B cell (primary cell): Measurements from ENCODE around the gene SAMD5. TPM values are rescaled to one million over a fixed set of nuclear protein-coding genes. Genes with fewer than 3 reads are reported as not detected.

Experiments
- ATAC-seq: fragments of 200-7000 bp; cut with Tn5 transposase; one replicate; pipeline ENCODE4 v1.10.0; 2021; ENCODE audit warnings: low read depth, mild to moderate bottlenecking, moderate number of reproducible peaks, moderate library complexity
- CTCF ChIA-PET: fragments of 350-600 bp; sonication (Branson Sonifier 250); formaldehyde crosslinking; loops from one replicate; lab custom pipeline; 2021; ENCODE audit warnings: antibody characterized with exemption, inconsistent platforms; lab: Charles Lee
- POLR2A ChIA-PET: fragments of 350-600 bp; sonication (Branson Sonifier 250); formaldehyde crosslinking; loops from one replicate; lab custom pipeline; 2021; ENCODE audit warnings: antibody characterized with exemption; lab: Charles Lee
- DNase-seq: peaks from one replicate; pipeline ENCODE4 v3.0.0; 2013
- H2AFZ ChIP-seq: 2 replicates; pipeline ENCODE4 v1.6.1; 2012; ENCODE audit warnings: mild to moderate bottlenecking, low read depth, low read length; ENCODE audit not compliant: insufficient read depth, poor library complexity, severe bottlenecking
- H3K27ac ChIP-seq, 2 donors: 1 replicate in 1 of 2; 2 replicates in 1 of 2; pipeline ENCODE4 v1.5.1; 2012 to 2013; ENCODE audit warnings: low read length in 2 of 2, mild to moderate bottlenecking in 2 of 2, moderate library complexity in 1 of 2
- H3K27me3 ChIP-seq, 4 experiments: fragments of 200-600 bp in 1 of 4; sonication (generic) in 1 of 4; replicated peaks in 1 of 4; 1 replicate in 2 of 4; 2 replicates in 2 of 4; pipeline versions ENCODE4 v1.6.1 to v1.7.0; 2013 to 2016; ENCODE audit warnings: low read length in 3 of 4, mild to moderate bottlenecking in 2 of 4, mixed read lengths in 1 of 4, moderate library complexity in 1 of 4; ENCODE audit not compliant: insufficient read depth in 4 of 4, control insufficient read depth in 3 of 4; ENCODE audit errors: control extremely low read depth in 1 of 4
- H3K36me3 ChIP-seq, 2 experiments: replicated peaks in 1 of 2; 1 replicate in 1 of 2; 2 replicates in 1 of 2; pipeline versions ENCODE4 v1.6.1 to v1.7.1; 2013; ENCODE audit warnings: low read length in 1 of 2; ENCODE audit not compliant: insufficient read depth in 2 of 2, control insufficient read depth in 1 of 2; ENCODE audit errors: control extremely low read depth in 1 of 2, extremely low read depth in 1 of 2
- H3K4me1 ChIP-seq, 2 donors: fragments of 200-600 bp in 1 of 2; sonication (generic) in 1 of 2; 1 replicate in 1 of 2; 2 replicates in 1 of 2; pipeline versions ENCODE4 v1.5.1 to v1.6.1; 2013 to 2017; ENCODE audit warnings: low read length in 2 of 2; ENCODE audit not compliant: control insufficient read depth in 2 of 2, insufficient read depth in 2 of 2
- H3K4me2 ChIP-seq: replicated peaks from 2 replicates; pipeline ENCODE3; 2012; ENCODE audit warnings: mild to moderate bottlenecking, low read depth, low read length; ENCODE audit not compliant: poor library complexity, severe bottlenecking
- H3K4me3 ChIP-seq, 5 experiments: fragments of 200-600 bp in 1 of 5; sonication (generic) in 1 of 5; 1 replicate in 3 of 5; 2 replicates in 2 of 5; pipeline versions ENCODE4 v1.5.1 to v1.7.0; 2011 to 2016; ENCODE audit warnings: low read length in 4 of 5, mild to moderate bottlenecking in 4 of 5, low read depth in 2 of 5, control low read depth in 1 of 5, moderate library complexity in 1 of 5; ENCODE audit not compliant: insufficient read depth in 1 of 5; ENCODE audit errors: control extremely low read depth in 1 of 5, extremely low read depth in 1 of 5
- H3K79me2 ChIP-seq: fragments of 200-600 bp; sonication (generic); one replicate; pipeline ENCODE4 v1.6.0; 2016; ENCODE audit warnings: low read length; ENCODE audit not compliant: control insufficient read depth, insufficient read depth
- H3K9ac ChIP-seq: fragments of 200-600 bp; sonication (generic); 2 replicates; pipeline ENCODE4 v1.6.1; 2017; ENCODE audit warnings: mild to moderate bottlenecking, low read length, moderate library complexity
- H3K9me3 ChIP-seq, 3 donors: one replicate each; pipeline versions ENCODE4 v1.6.1 to v1.7.1; 2013; ENCODE audit warnings: low read length in 2 of 3; ENCODE audit not compliant: control insufficient read depth in 2 of 3, insufficient read depth in 1 of 3; ENCODE audit errors: control extremely low read depth in 1 of 3
- H4K20me1 ChIP-seq: 2 replicates; pipeline ENCODE4 v1.6.0; 2012; ENCODE audit warnings: mild to moderate bottlenecking, low read length; ENCODE audit not compliant: insufficient read depth, control insufficient read depth, poor library complexity, severe bottlenecking
- H3K27ac Mint-ChIP-seq: one replicate; pipeline ENCODE4 v1.8.0; 2021; ENCODE audit warnings: mixed read lengths
- H3K27me3 Mint-ChIP-seq: one replicate; pipeline ENCODE4 v1.8.0; 2021; ENCODE audit warnings: mixed read lengths
- H3K4me1 Mint-ChIP-seq: one replicate; pipeline ENCODE4 v1.8.0; 2021; ENCODE audit warnings: mixed read lengths
- H3K4me3 Mint-ChIP-seq: one replicate; pipeline ENCODE4 v1.8.0; 2021; ENCODE audit warnings: mixed read lengths
- H3K9me3 Mint-ChIP-seq: one replicate; pipeline ENCODE4 v1.8.0; 2022; ENCODE audit warnings: mixed read lengths; ENCODE audit not compliant: insufficient read depth
- CTCF ChIP-seq: fragments of 200-600 bp; IDR thresholded peaks from one replicate; pipeline ENCODE4 v1.8.0; 2022; ENCODE audit warnings: antibody characterized with exemption, mild to moderate bottlenecking
- EZH2 ChIP-seq: IDR thresholded peaks from 2 replicates; pipeline ENCODE4 v1.6.1; 2012; ENCODE audit warnings: borderline replicate concordance, low read depth, mild to moderate bottlenecking, moderate library complexity, low read length; ENCODE audit not compliant: insufficient read depth, poor library complexity, severe bottlenecking
- WGBS: methylation state at CpG from one replicate; pipeline ENCODE4 v1.1.5; 2013; ENCODE audit warnings: missing lambda C conversion rate; ENCODE audit not compliant: insufficient coverage; 5-methylcytosine and 5-hydroxymethylcytosine counted together
- intact Hi-C: fragments of 100-400 bp; cut with micrococcal nuclease; formaldehyde crosslinking; loops from one replicate; pipeline ENCODE4 v1.10.0; 2022
- polyA plus RNA-seq: library from polyadenylated mRNA; depleted of rRNA; stranded (reverse); fragments of >200 nt; gene quantifications from 2 replicates; pipeline ENCODE4 v1.2.3, GENCODE V29; 2012
- total RNA-seq, 2 donors: library from RNA; stranded (reverse); fragments of 120-200 nt in 1 of 2; gene quantifications; 1 replicate in 1 of 2; 2 replicates in 1 of 2; pipeline versions ENCODE4 v1.2.3 to v1.2.4, GENCODE V29; 2013 to 2022

SAMD5 gene
- total and polyA plus RNA-seq, 2 donors (not counting 1 experiment from before 2014, with no cell fraction given) = not detected

- H3K9me3 ChIP-seq = no peaks in the 10 kb centered on the region
- H3K27ac Mint-ChIP-seq = no peak overlapping the region
- ChIA-PET POLR2A (no interaction called here), CTCF (no interaction called here)
- H3K4me3 Mint-ChIP-seq = no peak overlapping the region
- 84% methylated on average over 2 of the region's 2 CpGs for WGBS
- no peaks in the 10 kb centered on the region for H3K36me3 ChIP-seq
- no peak overlapping the region for H3K4me2 ChIP-seq
- ATAC-seq (no peak), DNase-seq (no peak)
- H3K27me3 ChIP-seq = peaks cover 0 to 8% (median 6%) of the 10 kb centered on the region in 4 experiments
- H3K4me1 Mint-ChIP-seq = no peaks in the 10 kb centered on the region
- no peaks in the 10 kb centered on the region for H3K79me2 ChIP-seq
- H3K27ac ChIP-seq = no peak overlapping the region
- H2AFZ ChIP-seq = no peak overlapping the region
- H3K4me3 ChIP-seq = no peak overlapping the region
- no peaks in the 10 kb centered on the region for H3K9me3 Mint-ChIP-seq
- H3K4me1 ChIP-seq = no peaks in the 10 kb centered on the region
- TF ChIP-seq EZH2 = no peak
- no peak for TF ChIP-seq CTCF
- H4K20me1 ChIP-seq = no peaks in the 10 kb centered on the region
- H3K9ac ChIP-seq = no peak overlapping the region
- intact Hi-C loops = no loop called here
- peaks cover 18% of the 10 kb centered on the region for H3K27me3 Mint-ChIP-seq
Measured at GRCh38 chr6:147515327-147515726, 6.8 kb downstream of the SAMD5 start.

GRCh38 chr6:147522597-147522996, 14.1 kb downstream of the SAMD5 start:
- WGBS = 92% methylated on average over 1 of the region's 1 CpG

More at GRCh38 chr6:147522597-147522996, 14.1 kb downstream of the SAMD5 start:
- no peaks in the 10 kb centered on the region for H3K9me3 Mint-ChIP-seq
- intact Hi-C loops = no loop called here
- H3K36me3 ChIP-seq = no peaks in the 10 kb centered on the region
- H3K27me3 Mint-ChIP-seq = peaks cover 3% of the 10 kb centered on the region
- H2AFZ ChIP-seq = no peak overlapping the region
- H4K20me1 ChIP-seq = no peaks in the 10 kb centered on the region
- no peaks in the 10 kb centered on the region for H3K27me3 ChIP-seq
- no peak overlapping the region for H3K9ac ChIP-seq
- ChIA-PET CTCF (no interaction called here), POLR2A (no interaction called here)
- no peak overlapping the region for H3K27ac ChIP-seq
- H3K79me2 ChIP-seq = no peaks in the 10 kb centered on the region
- TF ChIP-seq EZH2 (no peak), CTCF (no peak)
- H3K4me3 ChIP-seq = no peak overlapping the region
- no peak overlapping the region for H3K4me2 ChIP-seq
- DNase-seq (no peak), ATAC-seq (no peak)
- H3K9me3 ChIP-seq = no peaks in the 10 kb centered on the region
- H3K27ac Mint-ChIP-seq = no peak overlapping the region
- H3K4me3 Mint-ChIP-seq = no peak overlapping the region
- H3K4me1 Mint-ChIP-seq = no peaks in the 10 kb centered on the region
- no peaks in the 10 kb centered on the region for H3K4me1 ChIP-seq
